KMS-11 (cell line): Measurements from ENCODE around the gene LMTK3.
A peak's percentile ranks its signal among the peaks of the same experiment; 100 is the strongest.

Source experiments
- H2AFZ ChIP-seq: fragments of 200-600 bp; sonication (generic); 2 replicates; pipeline ENCODE4 v1.6.1; 2016; ENCODE audit warnings: antibody characterized with exemption, mixed run types, low read depth
- H3K27ac ChIP-seq: fragments of 200-600 bp; sonication (generic); 2 replicates; pipeline ENCODE4 v1.6.1; 2016; ENCODE audit warnings: mild to moderate bottlenecking, mixed run types
- H3K27me3 ChIP-seq: fragments of 200-600 bp; sonication (generic); 2 replicates; pipeline ENCODE4 v1.6.1; 2017; ENCODE audit warnings: mild to moderate bottlenecking, low read depth, mixed run types, moderate library complexity; ENCODE audit not compliant: insufficient read depth
- H3K36me3 ChIP-seq: fragments of 200-600 bp; sonication (generic); 2 replicates; pipeline ENCODE4 v1.6.1; 2017; ENCODE audit warnings: mild to moderate bottlenecking, mixed run types; ENCODE audit not compliant: insufficient read depth
- H3K4me1 ChIP-seq: fragments of 200-600 bp; sonication (generic); 2 replicates; pipeline ENCODE4 v1.6.1; 2016; ENCODE audit warnings: mild to moderate bottlenecking, low read depth, mixed run types; ENCODE audit not compliant: poor library complexity, severe bottlenecking
- H3K4me2 ChIP-seq: fragments of 200-600 bp; sonication (generic); 2 replicates; pipeline ENCODE4 v1.7.0; 2016; ENCODE audit warnings: mild to moderate bottlenecking, mixed run types
- H3K4me3 ChIP-seq: fragments of 200-600 bp; sonication (generic); IDR thresholded peaks from 2 replicates; pipeline ENCODE4 v1.6.1; 2017; ENCODE audit warnings: low read depth, low read length, mixed read lengths; ENCODE audit not compliant: insufficient read depth
- H3K79me2 ChIP-seq: fragments of 200-600 bp; sonication (generic); 2 replicates; pipeline ENCODE4 v1.6.1; 2016; ENCODE audit warnings: low read depth, mixed run types; ENCODE audit not compliant: insufficient read depth
- H3K9ac ChIP-seq: fragments of 200-600 bp; sonication (generic); 2 replicates; pipeline ENCODE4 v1.6.1; 2016; ENCODE audit warnings: mild to moderate bottlenecking, mixed run types
- H4K20me1 ChIP-seq: fragments of 200-600 bp; sonication (generic); 2 replicates; pipeline ENCODE4 v1.6.1; 2016; ENCODE audit warnings: mild to moderate bottlenecking, mixed run types; ENCODE audit not compliant: insufficient read depth
- CTCF ChIP-seq: fragments of 200-600 bp; sonication (generic); conservative IDR thresholded peaks from 2 replicates; pipeline ENCODE4 v1.6.1; 2017; ENCODE audit warnings: low read depth, mild to moderate bottlenecking, antibody characterized with exemption, low read length, moderate library complexity, mixed read lengths

LMTK3 gene

GRCh38 chr19:48510421-48511268 lies 990 bp downstream of the LMTK3 start:
- Histone ChIP-seq H3K36me3 (no peaks in the 10 kb centered on the region), H4K20me1 (no peaks in the 10 kb centered on the region), H3K79me2 (no peaks in the 10 kb centered on the region), H3K9ac (no peak overlapping the region), H2AFZ (no peak overlapping the region), H3K27me3 (peaks cover 66% of the 10 kb centered on the region), H3K4me2 (peak overlapping the region; percentile 41; the same call in 1 of the 2 replicates), H3K27ac (no peak overlapping the region), H3K4me3 (no peak overlapping the region), H3K4me1 (peaks cover 17% of the 10 kb centered on the region)
- TF ChIP-seq CTCF: no peak

GRCh38 chr19:48509467-48510194 lies 2.0 kb downstream of the LMTK3 start:
- H3K79me2 ChIP-seq: no peaks in the 10 kb centered on the region
- TF ChIP-seq CTCF: no peak
- H3K4me1 ChIP-seq: peaks cover 11% of the 10 kb centered on the region
- no peak overlapping the region for H2AFZ ChIP-seq
- no peak overlapping the region for H3K4me2 ChIP-seq
- H3K27me3 ChIP-seq: peaks cover 74% of the 10 kb centered on the region
- H3K9ac ChIP-seq: no peak overlapping the region
- H3K27ac ChIP-seq: no peak overlapping the region
- H4K20me1 ChIP-seq: no peaks in the 10 kb centered on the region
- H3K36me3 ChIP-seq: no peaks in the 10 kb centered on the region
- no peak overlapping the region for H3K4me3 ChIP-seq

GRCh38 chr19:48508729-48509411 lies 2.8 kb downstream of the LMTK3 start:
- H4K20me1 ChIP-seq: no peaks in the 10 kb centered on the region
- no peaks in the 10 kb centered on the region for H3K36me3 ChIP-seq
- H2AFZ ChIP-seq: no peak overlapping the region
- H3K79me2 ChIP-seq: no peaks in the 10 kb centered on the region
- H3K27ac ChIP-seq: no peak overlapping the region
- H3K27me3 ChIP-seq: peaks cover 77% of the 10 kb centered on the region
- no peak for TF ChIP-seq CTCF
- H3K4me2 ChIP-seq: no peak overlapping the region
- H3K4me3 ChIP-seq: no peak overlapping the region
- peaks cover 4% of the 10 kb centered on the region for H3K4me1 ChIP-seq
- no peak overlapping the region for H3K9ac ChIP-seq

- Histone ChIP-seq H3K4me1 (peaks cover under 1% of the 10 kb centered on the region), H3K36me3 (no peaks in the 10 kb centered on the region), H2AFZ (no peak overlapping the region), H3K4me3 (no peak overlapping the region), H3K27me3 (peaks cover 78% of the 10 kb centered on the region), H3K4me2 (no peak overlapping the region), H3K27ac (no peak overlapping the region), H4K20me1 (no peaks in the 10 kb centered on the region), H3K9ac (no peak overlapping the region), H3K79me2 (no peaks in the 10 kb centered on the region)
- TF ChIP-seq CTCF: no peak
Measured at GRCh38 chr19:48507911-48508439, 3.7 kb downstream of the LMTK3 start.
